Inferior parietal cortex (tissue), 1 donor: ENCODE measurements around the gene DTX3L.

Experiments
- DNase-seq: peaks from one replicate; pipeline ENCODE4 v3.0.0-alpha.2; 2016; ENCODE audit errors: extremely low spot score

The DTX3L gene

DNA sequence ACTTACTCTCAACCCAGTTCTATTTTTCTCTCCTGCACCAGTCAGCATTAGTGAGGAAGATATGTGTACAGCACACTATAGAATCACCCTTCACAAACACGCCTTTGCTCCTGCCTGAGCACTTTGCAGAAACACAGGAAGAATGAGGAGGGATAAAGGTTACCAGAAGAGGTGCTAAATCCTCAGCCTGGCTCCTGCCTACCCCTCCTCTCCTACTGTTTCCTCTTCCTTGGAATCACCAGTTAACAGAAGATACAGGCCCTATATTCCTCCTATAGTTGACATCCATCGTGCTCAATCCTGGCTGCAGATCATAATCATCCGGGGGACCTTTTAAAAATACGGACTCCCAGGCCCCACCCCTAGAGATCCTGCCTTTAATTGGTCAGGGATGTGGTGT is 42.2 kb downstream of the DTX3L start:
- DNase-seq, result no peak

- DNase-seq, result no peak
These were observed 44.8 kb downstream of the DTX3L start for GRCh38 chr3:122608916-122609315.

GRCh38 chr3:122609798-122610559 is 45.8 kb downstream of the DTX3L start:
- DNase-seq, result no peak

DNA sequence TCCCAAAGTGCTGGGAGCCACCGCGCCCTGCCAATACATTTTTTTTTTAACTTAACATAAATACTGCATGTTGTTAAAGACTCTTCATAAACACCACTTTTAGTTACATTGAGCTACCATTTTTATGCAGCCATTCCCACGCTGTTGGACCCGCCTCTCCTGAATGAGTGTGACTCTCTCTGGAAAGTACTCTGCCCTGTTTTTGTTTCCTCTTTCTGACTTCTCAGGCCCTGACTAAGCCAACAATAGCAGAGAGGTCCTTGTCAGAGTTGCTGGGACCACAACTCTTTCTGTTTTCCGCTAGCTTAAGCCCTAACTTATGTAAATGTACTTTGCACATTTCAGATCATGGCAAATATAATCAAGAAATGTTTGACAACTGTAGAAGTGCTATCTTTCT is 48.6 kb downstream of the DTX3L start:
- DNase-seq, result no peak

DNA sequence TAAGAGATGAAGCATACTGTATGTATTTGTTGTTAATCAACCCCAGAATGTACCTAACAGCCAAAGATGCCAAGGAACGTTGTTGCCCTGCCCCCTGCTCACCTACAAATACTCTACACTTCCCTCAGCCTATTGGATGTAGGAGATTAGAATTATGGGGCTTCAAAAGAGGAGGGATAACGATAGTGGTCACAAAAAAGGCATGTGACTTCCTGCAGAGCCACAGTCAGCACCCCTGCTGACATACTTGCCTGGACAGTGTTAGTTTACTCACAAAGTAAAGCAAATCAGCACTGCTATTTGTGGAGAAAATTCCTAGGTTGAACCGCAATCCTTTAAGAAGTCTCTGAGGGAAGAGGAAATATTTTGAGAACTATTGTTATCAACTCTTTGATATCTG is 51.2 kb downstream of the DTX3L start:
- no peak for DNase-seq

- no peak for DNase-seq
These were observed 54.5 kb downstream of the DTX3L start for GRCh38 chr3:122618614-122619013.

GRCh38 chr3:122619040-122619439 is 54.9 kb downstream of the DTX3L start:
- no peak for DNase-seq

DNA sequence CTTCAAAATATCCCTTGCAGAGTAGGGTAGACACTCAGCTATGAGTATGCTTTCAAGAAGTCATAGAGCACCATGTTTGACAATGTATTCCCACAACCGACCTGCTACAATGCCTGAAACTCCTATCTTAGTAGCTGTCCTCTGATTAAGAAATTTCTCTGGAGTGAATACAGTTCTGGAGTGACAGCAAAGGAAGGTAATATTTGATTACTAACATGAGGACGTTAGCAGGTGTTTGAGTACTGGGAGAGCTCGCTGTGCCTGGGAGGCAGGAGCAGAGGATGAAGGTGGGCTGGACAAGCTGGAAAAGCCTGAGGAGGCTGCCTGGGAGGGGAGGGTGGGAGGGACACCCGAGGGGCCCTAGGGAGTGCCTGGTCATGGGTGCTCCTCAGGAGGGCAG is 56.3 kb downstream of the DTX3L start:
- DNase-seq, result no peak

- DNase-seq, result no peak
These were observed 57.0 kb downstream of the DTX3L start for GRCh38 chr3:122621112-122621511.

- no peak for DNase-seq
These were observed 59.1 kb downstream of the DTX3L start for GRCh38 chr3:122623031-122623829.
